Left forelimb (tissue), 1 donor: ENCODE measurements around the gene CCKAR.

ENCODE experiments used
- DNase-seq: peaks from one replicate; pipeline ENCODE4 v3.0.0-alpha.2; 2018; ENCODE audit warnings: low spot score

CCKAR gene

DNA sequence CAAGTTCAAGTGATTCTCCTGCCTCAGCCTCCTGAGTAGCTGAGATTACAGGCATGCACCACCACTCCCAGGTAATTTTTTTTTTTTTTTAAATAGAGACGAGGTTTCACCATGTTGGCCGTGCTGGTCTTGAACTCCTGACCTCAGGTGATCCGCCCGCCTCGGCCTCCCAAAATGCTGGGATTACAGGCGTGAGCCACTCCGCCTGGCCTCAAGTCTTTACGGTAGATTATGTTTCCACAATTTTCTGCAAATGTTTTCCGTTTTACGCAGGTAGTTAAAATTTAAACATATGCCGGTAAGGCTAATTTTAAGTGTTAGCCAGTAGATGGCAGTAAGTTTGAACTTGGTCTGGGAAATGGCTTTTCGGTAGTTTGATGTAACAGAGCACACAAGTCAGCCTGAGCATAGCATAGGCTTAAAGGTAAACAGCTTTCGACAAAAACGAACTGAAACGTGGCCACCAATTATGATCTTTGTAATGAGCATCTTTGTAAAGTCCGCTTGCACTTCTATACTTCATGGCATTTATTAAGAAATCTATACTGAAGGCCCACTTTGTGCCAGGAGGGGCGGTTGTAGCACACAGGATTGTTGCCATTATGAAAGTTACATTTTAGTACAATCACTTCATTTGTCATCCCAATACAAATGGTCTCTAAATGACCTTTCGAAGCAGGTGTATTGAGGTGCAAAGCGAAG lies 31.1 kb downstream of the CCKAR start:
- no peak for DNase-seq

GRCh38 chr4:26458157-26458561 lies 32.1 kb downstream of the CCKAR start:
- DNase-seq: no peak

DNA sequence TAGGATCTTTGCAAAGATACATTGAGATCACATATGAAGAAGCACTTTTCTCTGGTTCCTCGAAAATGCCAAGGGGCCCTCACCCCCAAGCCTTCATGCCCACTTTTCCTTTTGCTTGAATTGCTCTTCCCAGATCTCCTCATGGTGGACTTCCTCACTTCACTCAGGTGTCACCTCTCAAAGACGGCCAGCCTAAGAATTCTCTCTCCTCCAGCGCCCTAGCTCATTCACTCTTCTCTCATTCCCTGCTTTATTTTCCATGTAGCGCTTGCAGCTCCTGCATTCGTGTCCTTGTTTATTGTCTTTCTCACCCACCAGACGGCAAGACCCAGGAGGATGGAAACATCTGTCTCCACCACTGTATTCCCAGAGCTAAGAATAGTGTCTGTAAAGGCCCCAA lies 32.9 kb downstream of the CCKAR start:
- DNase-seq: no peak

GRCh38 chr4:26455571-26455970 lies 34.7 kb downstream of the CCKAR start:
- no peak for DNase-seq

DNA sequence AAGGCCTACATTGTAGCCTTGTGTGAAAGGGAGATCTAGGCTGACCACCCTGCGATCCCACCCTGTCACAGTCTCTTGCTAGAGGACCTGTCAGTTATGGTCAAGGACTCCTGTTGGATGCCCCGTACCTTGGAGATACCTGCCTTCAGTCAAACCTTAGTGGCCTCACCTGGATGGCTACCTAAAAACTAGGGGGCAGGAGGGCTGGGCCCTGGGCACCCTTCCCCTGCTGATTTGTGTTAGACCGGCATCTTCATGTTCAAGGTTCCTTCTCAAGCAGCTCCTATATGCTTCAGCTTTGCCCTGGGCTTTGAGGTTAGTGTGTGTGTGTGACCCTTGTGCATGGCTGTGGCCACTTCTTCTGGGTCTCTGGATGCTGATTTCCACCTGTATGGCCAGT lies 35.3 kb downstream of the CCKAR start:
- no peak for DNase-seq

- DNase-seq: no peak
These were observed 37.4 kb downstream of the CCKAR start for GRCh38 chr4:26452565-26453531.

DNA sequence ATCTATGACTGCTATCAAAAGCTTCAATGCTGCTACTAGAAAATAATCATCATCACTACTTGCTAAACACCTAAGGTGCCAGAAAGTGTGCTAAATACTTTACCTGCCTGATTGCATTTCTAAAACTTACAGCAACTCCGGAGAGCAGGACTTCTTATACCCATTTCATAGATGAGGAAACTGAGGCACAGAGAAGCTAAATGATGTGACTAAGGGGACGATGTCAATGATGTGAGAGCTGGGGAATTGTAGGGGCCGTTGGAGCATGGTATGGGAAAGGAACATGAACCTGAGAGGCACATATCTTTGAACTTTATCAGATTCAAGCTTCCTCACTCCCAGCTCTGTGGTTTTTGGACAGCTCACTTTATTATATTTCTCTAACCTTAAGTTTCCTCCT lies 38.7 kb downstream of the CCKAR start:
- no peak for DNase-seq

GRCh38 chr4:26450418-26450817 lies 39.9 kb downstream of the CCKAR start:
- no peak for DNase-seq

DNA sequence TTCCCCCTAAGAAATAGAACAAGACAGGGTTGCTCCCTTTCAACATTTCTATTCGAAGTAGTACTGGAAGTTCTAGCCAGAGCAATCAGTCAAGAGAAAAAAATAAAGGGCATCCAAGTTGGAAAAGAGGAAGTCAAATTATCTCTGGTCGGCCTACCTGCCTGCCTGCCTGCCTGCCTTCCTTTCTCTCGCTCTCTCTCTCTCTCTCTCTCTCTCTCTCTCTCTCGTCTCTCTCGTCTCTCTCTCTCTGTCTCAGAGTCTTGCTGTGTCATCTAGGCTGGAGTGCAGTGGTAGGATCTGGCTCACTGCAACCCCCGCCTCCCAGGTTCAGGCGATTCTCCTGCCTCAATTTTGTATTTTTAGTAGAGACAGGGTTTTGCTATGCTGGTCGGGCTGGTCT lies 42.9 kb downstream of the CCKAR start:
- DNase-seq: no peak

DNA sequence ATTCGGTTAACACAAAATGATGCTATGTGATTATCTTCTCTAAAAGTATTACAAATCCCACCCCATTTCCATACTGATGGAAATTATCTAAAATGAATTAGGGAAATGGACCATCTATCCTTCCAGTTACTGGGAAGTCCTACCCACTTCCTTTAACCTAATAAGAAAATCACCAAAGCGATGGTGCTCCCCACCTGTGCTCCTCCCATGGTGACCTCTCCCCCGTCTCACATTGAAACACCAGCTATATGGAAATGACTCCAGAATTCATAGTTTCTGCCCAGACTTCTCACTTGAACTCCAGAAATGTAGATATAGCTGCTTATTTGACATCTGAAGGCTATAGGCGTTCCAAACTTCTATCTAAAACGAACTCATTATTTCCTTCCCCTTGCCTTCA lies 48.5 kb downstream of the CCKAR start:
- DNase-seq: no peak

DNA sequence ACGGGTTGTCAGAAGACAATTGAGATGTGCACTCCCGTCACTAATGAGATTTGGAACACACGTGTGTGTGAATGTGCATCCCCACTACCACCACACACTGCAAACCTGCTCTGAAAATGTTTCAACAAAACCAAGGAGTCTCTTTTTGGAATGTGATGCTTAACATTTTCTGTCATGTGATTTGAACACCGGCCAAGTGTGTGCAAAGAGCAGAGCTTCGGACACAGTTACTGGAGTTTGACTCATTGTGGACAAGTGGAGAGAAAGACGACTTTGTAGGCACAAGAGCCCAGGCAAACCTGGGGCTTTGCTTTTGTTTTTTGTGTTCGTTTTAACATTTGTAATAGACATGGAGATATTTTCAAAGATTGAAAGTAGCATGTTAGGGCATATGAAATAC lies 49.2 kb downstream of the CCKAR start:
- no peak for DNase-seq

DNA sequence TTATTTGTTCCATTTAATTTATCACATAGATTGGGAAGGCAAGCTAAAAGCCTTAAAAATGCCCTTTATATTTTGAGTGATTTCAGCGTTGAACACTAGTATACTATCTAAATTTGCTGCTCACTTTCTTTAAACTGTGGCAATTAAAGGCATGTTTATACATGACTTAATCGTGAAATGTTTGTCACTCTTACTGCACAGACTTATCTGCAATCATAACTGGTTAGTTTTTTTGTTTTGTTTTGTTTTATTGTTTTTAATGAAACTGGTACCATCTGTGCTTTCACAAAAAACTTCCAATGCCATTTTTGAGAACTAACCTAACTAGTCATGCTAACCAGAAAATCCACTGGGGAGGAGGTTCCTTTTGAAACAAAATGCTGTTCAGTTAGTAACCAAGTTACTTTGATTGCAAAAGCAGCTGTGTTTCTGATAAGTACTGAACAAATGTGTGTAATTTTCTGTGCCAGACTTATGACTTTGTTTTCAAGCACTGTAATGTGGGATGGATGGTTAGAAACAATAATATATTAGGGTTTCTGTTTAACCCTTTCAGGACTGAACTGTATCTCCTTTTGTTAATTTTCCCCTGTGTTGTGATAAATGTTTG lies 56.1 kb downstream of the CCKAR start:
- no peak for DNase-seq

- no peak for DNase-seq
These were observed 56.7 kb downstream of the CCKAR start for GRCh38 chr4:26433556-26433955.

DNA sequence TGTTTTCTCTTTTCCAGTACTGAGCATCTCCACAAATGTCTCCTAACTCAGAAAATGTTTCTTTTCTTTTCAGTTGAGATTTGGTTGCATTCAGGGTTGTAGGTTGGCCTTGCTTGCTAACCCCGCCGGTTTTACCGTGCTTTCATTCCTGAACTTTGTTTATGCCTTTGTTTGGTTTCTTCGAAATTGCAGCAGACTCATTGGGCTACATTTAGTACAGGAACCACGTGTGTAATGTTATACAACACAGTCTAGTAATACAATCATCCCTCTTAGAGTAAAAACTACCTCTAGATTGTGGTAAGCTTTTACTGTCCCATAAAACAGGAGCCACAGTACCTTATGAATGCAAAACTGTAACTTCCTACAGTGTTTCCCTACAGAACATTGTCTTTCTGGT lies 57.9 kb downstream of the CCKAR start:
- no peak for DNase-seq

DNA sequence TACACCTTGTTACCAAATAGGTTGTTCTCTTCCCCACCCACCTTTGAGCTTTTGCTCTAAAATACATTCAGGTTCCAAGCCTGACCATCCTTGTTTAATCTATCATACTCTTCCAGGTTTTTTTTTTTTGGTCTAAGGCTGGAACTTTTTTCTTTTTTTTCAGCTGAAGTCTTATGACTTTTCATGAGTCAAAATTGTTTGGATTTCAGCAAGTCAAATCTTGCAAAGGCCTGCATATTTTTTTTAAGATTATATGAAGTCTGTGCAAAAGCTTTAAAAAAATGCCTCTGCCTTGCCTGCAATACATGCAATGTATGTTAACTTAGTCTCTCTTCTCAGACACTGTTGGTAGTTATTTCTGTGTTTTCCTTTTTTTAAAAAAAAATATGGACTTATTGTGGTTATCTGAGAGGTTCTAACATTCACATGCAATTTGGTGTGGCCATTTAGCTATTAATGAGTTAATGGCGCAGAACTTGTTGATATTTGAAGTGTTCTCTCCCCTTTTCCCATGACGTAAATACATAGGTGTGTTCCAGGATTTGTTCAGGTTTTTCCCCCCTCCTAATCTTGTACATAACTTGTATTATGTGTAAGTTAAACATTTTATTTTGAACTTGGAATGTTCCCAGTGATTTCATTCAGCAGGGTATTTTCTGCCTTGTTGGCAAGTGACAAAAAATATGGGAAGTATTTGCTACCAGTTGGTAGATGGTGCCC lies 58.7 kb downstream of the CCKAR start:
- no peak for DNase-seq
